ENCODE data around the gene CBL. TPM values are rescaled to one million over a fixed set of nuclear protein-coding genes. Genes with fewer than 3 reads are reported as not detected.

Gene CBL
- total and polyA plus RNA-seq, 2 experiments from 2014 or later = 31.6 to 67.6 TPM

DNA sequence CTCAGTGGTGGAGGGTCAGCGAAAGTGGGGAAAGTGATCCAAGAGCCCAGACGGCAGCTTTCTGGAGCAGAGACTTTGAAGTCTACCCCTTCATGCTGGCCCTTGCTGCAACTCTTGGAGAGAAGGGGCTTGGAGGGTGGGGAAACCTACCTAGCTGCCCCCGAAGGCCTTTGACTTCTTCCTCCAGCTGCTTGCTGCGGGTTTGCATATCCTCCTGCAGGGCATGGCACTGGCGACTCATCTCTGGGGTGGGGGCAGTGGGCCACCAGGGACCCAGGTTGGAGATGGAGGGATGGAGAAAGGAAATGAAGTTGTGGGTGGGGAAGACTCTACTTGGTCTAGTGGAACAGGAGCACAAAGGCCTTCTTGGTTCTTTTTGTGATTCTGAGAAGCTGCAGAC lies 13.1 kb upstream of the CBL start (continued):
- TF ChIP-seq, protein P1, sequence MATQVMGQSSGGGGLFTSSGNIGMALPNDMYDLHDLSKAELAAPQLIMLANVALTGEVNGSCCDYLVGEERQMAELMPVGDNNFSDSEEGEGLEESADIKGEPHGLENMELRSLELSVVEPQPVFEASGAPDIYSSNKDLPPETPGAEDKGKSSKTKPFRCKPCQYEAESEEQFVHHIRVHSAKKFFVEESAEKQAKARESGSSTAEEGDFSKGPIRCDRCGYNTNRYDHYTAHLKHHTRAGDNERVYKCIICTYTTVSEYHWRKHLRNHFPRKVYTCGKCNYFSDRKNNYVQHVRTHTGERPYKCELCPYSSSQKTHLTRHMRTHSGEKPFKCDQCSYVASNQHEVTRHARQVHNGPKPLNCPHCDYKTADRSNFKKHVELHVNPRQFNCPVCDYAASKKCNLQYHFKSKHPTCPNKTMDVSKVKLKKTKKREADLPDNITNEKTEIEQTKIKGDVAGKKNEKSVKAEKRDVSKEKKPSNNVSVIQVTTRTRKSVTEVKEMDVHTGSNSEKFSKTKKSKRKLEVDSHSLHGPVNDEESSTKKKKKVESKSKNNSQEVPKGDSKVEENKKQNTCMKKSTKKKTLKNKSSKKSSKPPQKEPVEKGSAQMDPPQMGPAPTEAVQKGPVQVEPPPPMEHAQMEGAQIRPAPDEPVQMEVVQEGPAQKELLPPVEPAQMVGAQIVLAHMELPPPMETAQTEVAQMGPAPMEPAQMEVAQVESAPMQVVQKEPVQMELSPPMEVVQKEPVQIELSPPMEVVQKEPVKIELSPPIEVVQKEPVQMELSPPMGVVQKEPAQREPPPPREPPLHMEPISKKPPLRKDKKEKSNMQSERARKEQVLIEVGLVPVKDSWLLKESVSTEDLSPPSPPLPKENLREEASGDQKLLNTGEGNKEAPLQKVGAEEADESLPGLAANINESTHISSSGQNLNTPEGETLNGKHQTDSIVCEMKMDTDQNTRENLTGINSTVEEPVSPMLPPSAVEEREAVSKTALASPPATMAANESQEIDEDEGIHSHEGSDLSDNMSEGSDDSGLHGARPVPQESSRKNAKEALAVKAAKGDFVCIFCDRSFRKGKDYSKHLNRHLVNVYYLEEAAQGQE (IDR thresholded peaks at IDR 0.05; ENCODE audit: unreplicated experiment) = no peak
- TF ChIP-seq CREB1 (CRISPR knock-in tag; IDR thresholded peaks at IDR 0.05; ENCODE audit: low read depth) = no peak
- no peak for TF ChIP-seq POLR2AphosphoS5 (IDR thresholded peaks at IDR 0.05; ENCODE audit: low read depth)
- TF ChIP-seq ZNF331 (CRISPR knock-in tag; IDR thresholded peaks at IDR 0.05; ENCODE audit: low read depth) = no peak
- TF ChIP-seq, protein P2, sequence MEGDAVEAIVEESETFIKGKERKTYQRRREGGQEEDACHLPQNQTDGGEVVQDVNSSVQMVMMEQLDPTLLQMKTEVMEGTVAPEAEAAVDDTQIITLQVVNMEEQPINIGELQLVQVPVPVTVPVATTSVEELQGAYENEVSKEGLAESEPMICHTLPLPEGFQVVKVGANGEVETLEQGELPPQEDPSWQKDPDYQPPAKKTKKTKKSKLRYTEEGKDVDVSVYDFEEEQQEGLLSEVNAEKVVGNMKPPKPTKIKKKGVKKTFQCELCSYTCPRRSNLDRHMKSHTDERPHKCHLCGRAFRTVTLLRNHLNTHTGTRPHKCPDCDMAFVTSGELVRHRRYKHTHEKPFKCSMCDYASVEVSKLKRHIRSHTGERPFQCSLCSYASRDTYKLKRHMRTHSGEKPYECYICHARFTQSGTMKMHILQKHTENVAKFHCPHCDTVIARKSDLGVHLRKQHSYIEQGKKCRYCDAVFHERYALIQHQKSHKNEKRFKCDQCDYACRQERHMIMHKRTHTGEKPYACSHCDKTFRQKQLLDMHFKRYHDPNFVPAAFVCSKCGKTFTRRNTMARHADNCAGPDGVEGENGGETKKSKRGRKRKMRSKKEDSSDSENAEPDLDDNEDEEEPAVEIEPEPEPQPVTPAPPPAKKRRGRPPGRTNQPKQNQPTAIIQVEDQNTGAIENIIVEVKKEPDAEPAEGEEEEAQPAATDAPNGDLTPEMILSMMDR (conservative IDR thresholded peaks at IDR 0.05; ENCODE audit: low read depth in 2 of 2) = no peak
- TF ChIP-seq JUNB (IDR thresholded peaks at IDR 0.05; ENCODE audit: unreplicated experiment) = no peak
- TF ChIP-seq, protein P3, sequence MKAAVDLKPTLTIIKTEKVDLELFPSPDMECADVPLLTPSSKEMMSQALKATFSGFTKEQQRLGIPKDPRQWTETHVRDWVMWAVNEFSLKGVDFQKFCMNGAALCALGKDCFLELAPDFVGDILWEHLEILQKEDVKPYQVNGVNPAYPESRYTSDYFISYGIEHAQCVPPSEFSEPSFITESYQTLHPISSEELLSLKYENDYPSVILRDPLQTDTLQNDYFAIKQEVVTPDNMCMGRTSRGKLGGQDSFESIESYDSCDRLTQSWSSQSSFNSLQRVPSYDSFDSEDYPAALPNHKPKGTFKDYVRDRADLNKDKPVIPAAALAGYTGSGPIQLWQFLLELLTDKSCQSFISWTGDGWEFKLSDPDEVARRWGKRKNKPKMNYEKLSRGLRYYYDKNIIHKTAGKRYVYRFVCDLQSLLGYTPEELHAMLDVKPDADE (IDR thresholded peaks at IDR 0.05) = no peak
- no peak for TF ChIP-seq NANOG (IDR thresholded peaks at IDR 0.05; ENCODE audit: borderline replicate concordance)
- TF ChIP-seq EZH2phosphoT487 (IDR thresholded peaks at IDR 0.05; ENCODE audit: unreplicated experiment) = no peak
- TF ChIP-seq STAT1 (IDR thresholded peaks at IDR 0.05; ENCODE audit: unreplicated experiment) = no peak
- TF ChIP-seq ZNF114 (CRISPR knock-in tag; IDR thresholded peaks at IDR 0.05) = no peak

DNA sequence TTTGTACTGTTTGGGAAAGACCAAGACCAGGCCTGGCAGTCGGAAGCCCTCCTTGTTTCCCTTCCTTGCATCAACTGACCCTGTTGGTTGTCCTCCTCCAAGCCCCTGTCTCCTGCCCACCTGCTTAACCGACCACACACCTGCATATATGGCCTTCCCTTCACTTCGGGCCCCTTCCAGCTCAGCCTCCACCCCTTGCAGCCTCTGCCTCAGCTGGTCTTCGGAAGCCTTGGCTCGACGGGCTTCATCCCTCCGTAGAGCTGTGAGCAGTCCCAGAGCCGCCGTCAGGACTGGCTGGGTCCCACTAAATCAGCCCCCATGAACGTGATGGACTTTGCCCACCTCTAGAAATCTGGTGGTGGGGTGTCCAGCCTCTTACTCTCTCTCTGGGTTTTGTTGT lies 12.5 kb upstream of the CBL start:
- Histone ChIP-seq H3F3A (replicated peaks; ENCODE audit: low read depth) (no peaks in the 10 kb centered on the region), H3K36me3 (ENCODE audit: insufficient read depth) (no peaks in the 10 kb centered on the region), H3K27ac (ENCODE audit: low read depth) (no peak overlapping the region), H3K79me2 (replicated peaks; ENCODE audit: insufficient read depth) (no peaks in the 10 kb centered on the region), H3K27me3 (ENCODE audit: insufficient read depth) (no peaks in the 10 kb centered on the region), H2AFZ (no peak overlapping the region), H4K20me1 (replicated peaks; ENCODE audit: insufficient read depth) (no peaks in the 10 kb centered on the region), H3K4me1 (ENCODE audit: insufficient read depth) (0 out of 2 replicates have a peak, but pooled peaks cover 3% of the 10 kb centered on the region), H3K4me3 (no peak overlapping the region), H3K4me2 (no peak overlapping the region), H3K9me2 (ENCODE audit: insufficient read depth) (no peaks in the 10 kb centered on the region)
- DNase-seq (ENCODE audit: low spot score) (no peak), ATAC-seq (no peak)
- no peaks in the 10 kb centered on the region for H3K9me3 Mint-ChIP-seq
- peaks cover 7% of the 10 kb centered on the region for H3K27me3 Mint-ChIP-seq (ENCODE audit: insufficient read depth, low read depth, poor library complexity)
- H3K27ac Mint-ChIP-seq = no peak overlapping the region
- H3K36me3 Mint-ChIP-seq (ENCODE audit: low read depth) = no peaks in the 10 kb centered on the region
- peaks cover 19% of the 10 kb centered on the region for H3K4me1 Mint-ChIP-seq
- H3K4me3 Mint-ChIP-seq = no peak overlapping the region
- TF ChIP-seq ZNF114 (CRISPR knock-in tag; IDR thresholded peaks at IDR 0.05) = no peak
- TF ChIP-seq, protein P3 (IDR thresholded peaks at IDR 0.05) = no peak
- TF ChIP-seq EZH2 (IDR thresholded peaks at IDR 0.05; ENCODE audit: low read depth, unreplicated experiment) = no peak
- no peak for TF ChIP-seq JUNB (IDR thresholded peaks at IDR 0.05; ENCODE audit: unreplicated experiment)
- no peak for TF ChIP-seq STAT1 (IDR thresholded peaks at IDR 0.05; ENCODE audit: unreplicated experiment)
- no peak for TF ChIP-seq EZH2phosphoT487 (IDR thresholded peaks at IDR 0.05; ENCODE audit: unreplicated experiment)
- no peak for TF ChIP-seq POLR2AphosphoS5 (IDR thresholded peaks at IDR 0.05; ENCODE audit: low read depth)

Data from GM23338 (cell line).